Measurements from ENCODE around the gene MAPRE3. TPM values are rescaled to one million over a fixed set of nuclear protein-coding genes. Genes with fewer than 3 reads are reported as not detected.

Gene MAPRE3
- total RNA-seq, 1 donor from 2014 or later = 57.4 TPM

GRCh38 chr2:26991717-26992116 is 21.3 kb downstream of the MAPRE3 start:
- H3K27ac ChIP-seq (replicated peaks) = no peak overlapping the region
- H3K9me3 ChIP-seq (replicated peaks) = no peaks in the 10 kb centered on the region
- no peaks in the 10 kb centered on the region for H3K27me3 ChIP-seq (ENCODE audit: low read depth)
- no peak for DNase-seq
- no peak overlapping the region for H3K4me3 ChIP-seq
- no peaks in the 10 kb centered on the region for H3K36me3 ChIP-seq
- intact Hi-C loops (cut with micrococcal nuclease) = no loop called here
- no peaks in the 10 kb centered on the region for H3K4me1 ChIP-seq
- TF ChIP-seq CTCF (IDR thresholded peaks at IDR 0.05; ENCODE audit: borderline replicate concordance) = no peak

GRCh38 chr2:26993768-26994167 is 23.3 kb downstream of the MAPRE3 start:
- no peak for DNase-seq
- Histone ChIP-seq H3K36me3 (no peaks in the 10 kb centered on the region), H3K9me3 (replicated peaks) (no peaks in the 10 kb centered on the region), H3K27ac (replicated peaks) (no peak overlapping the region), H3K27me3 (ENCODE audit: low read depth) (no peaks in the 10 kb centered on the region), H3K4me3 (no peak overlapping the region), H3K4me1 (no peaks in the 10 kb centered on the region)
- TF ChIP-seq CTCF (IDR thresholded peaks at IDR 0.05; ENCODE audit: borderline replicate concordance) = no peak
- intact Hi-C loops (cut with micrococcal nuclease) = no loop called here

- H3K36me3 ChIP-seq = no peaks in the 10 kb centered on the region
- no peak overlapping the region for H3K27ac ChIP-seq (replicated peaks)
- H3K27me3 ChIP-seq (ENCODE audit: low read depth) = no peaks in the 10 kb centered on the region
- H3K4me1 ChIP-seq = no peaks in the 10 kb centered on the region
- TF ChIP-seq CTCF (IDR thresholded peaks at IDR 0.05; ENCODE audit: borderline replicate concordance) = no peak
- H3K4me3 ChIP-seq = no peak overlapping the region
- intact Hi-C loops (cut with micrococcal nuclease) = no loop called here
- H3K9me3 ChIP-seq (replicated peaks) = no peaks in the 10 kb centered on the region
- DNase-seq = no peak
These were observed 24.5 kb downstream of the MAPRE3 start for GRCh38 chr2:26994983-26995382.

GRCh38 chr2:26997394-26997793 is 27.0 kb downstream of the MAPRE3 start:
- no peaks in the 10 kb centered on the region for H3K4me1 ChIP-seq
- no peaks in the 10 kb centered on the region for H3K27me3 ChIP-seq (ENCODE audit: low read depth)
- no peak overlapping the region for H3K27ac ChIP-seq (replicated peaks)
- H3K4me3 ChIP-seq = no peak overlapping the region
- intact Hi-C loops (cut with micrococcal nuclease) = no loop called here
- no peaks in the 10 kb centered on the region for H3K9me3 ChIP-seq (replicated peaks)
- TF ChIP-seq CTCF (IDR thresholded peaks at IDR 0.05; ENCODE audit: borderline replicate concordance) = no peak
- DNase-seq = no peak
- H3K36me3 ChIP-seq = no peaks in the 10 kb centered on the region

- Histone ChIP-seq H3K4me3 (no peak overlapping the region), H3K27me3 (ENCODE audit: low read depth) (no peaks in the 10 kb centered on the region), H3K36me3 (no peaks in the 10 kb centered on the region), H3K27ac (replicated peaks) (no peak overlapping the region), H3K9me3 (replicated peaks) (no peaks in the 10 kb centered on the region), H3K4me1 (no peaks in the 10 kb centered on the region)
- intact Hi-C loops (cut with micrococcal nuclease) = no loop called here
- TF ChIP-seq CTCF (IDR thresholded peaks at IDR 0.05; ENCODE audit: borderline replicate concordance) = no peak
- DNase-seq = no peak
These were observed 27.9 kb downstream of the MAPRE3 start for GRCh38 chr2:26998323-26998722.

- Histone ChIP-seq H3K27me3 (ENCODE audit: low read depth) (no peaks in the 10 kb centered on the region), H3K4me3 (no peak overlapping the region), H3K27ac (replicated peaks) (no peak overlapping the region), H3K4me1 (no peaks in the 10 kb centered on the region), H3K9me3 (replicated peaks) (no peaks in the 10 kb centered on the region), H3K36me3 (no peaks in the 10 kb centered on the region)
- intact Hi-C loops (cut with micrococcal nuclease) = no loop called here
- TF ChIP-seq CTCF (IDR thresholded peaks at IDR 0.05; ENCODE audit: borderline replicate concordance) = no peak
- DNase-seq = no peak
These were observed 29.8 kb downstream of the MAPRE3 start for GRCh38 chr2:27000228-27000627.
